ENCODE data around the gene FAM240B.

Gene FAM240B

DNA sequence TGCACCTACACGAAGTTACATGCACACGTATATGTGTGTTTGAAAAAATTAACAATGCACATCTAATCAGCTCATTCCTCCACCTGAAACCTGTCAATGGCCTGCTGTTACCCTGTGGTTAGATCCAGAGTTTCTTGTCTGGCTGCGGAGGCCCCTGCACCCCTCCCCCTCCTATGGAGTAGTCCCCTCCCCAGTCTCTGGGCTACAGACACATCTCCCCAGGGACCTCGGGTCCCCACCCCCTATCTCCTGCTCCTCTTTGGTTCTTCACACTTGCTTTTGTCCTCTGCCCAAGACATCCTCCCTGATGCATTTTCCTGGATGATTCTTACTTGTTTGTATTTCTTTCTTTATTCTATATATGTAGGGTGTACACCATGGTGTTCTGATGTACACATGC lies 27.2 kb downstream of the FAM240B start:
- DNase-seq (ENCODE audit: insufficient read length, low spot score) (no peak), FAIRE-seq (no peak)
- TF ChIP-seq, protein P1, sequence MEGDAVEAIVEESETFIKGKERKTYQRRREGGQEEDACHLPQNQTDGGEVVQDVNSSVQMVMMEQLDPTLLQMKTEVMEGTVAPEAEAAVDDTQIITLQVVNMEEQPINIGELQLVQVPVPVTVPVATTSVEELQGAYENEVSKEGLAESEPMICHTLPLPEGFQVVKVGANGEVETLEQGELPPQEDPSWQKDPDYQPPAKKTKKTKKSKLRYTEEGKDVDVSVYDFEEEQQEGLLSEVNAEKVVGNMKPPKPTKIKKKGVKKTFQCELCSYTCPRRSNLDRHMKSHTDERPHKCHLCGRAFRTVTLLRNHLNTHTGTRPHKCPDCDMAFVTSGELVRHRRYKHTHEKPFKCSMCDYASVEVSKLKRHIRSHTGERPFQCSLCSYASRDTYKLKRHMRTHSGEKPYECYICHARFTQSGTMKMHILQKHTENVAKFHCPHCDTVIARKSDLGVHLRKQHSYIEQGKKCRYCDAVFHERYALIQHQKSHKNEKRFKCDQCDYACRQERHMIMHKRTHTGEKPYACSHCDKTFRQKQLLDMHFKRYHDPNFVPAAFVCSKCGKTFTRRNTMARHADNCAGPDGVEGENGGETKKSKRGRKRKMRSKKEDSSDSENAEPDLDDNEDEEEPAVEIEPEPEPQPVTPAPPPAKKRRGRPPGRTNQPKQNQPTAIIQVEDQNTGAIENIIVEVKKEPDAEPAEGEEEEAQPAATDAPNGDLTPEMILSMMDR (IDR thresholded peaks at IDR 0.05; ENCODE audit: insufficient read depth, missing control alignments): no peak

DNA sequence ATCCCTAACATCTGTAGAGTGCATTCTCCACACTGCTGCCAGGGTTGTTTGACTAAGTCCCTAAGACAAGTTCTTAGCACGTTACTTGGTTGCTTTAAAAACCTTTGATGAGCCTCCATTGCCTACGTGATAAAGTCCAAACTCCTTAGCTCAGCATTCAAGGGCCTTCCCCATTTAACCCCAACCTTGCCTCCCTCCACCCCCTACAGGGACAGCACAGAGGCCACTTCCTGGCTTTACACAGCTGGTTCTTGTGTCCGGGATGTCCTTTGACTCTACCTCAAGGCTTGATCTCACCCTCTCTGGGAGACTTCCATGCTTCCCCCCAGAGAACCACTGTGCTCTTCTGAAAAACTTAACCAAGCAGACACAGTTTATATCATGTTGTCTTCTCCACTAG lies 29.4 kb downstream of the FAM240B start:
- no peak for DNase-seq (ENCODE audit: insufficient read length, low spot score)
- no peak for FAIRE-seq
- TF ChIP-seq, protein P1 (IDR thresholded peaks at IDR 0.05; ENCODE audit: insufficient read depth, missing control alignments): no peak

DNA sequence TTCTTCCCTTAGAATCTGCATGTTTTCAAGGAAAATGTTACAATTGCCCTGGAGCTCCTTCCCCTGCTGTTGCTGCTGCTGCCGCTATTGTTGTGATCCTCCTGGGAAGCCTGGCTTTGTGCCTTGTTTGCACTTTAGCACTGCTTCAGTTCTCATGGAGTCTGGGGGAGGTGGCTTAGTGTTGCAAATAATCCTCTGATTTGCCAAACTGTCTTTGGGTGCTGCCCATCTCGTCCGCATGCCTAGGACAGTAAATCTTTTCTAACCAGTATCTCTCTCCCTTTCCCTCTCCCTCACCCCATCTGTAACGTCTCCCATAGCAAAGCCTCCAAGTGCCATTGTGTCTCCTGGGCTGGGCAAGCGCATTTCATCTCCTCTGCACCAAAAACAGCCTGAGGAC lies 30.3 kb downstream of the FAM240B start:
- FAIRE-seq (no peak), DNase-seq (ENCODE audit: insufficient read length, low spot score) (no peak)
- TF ChIP-seq, protein P1 (IDR thresholded peaks at IDR 0.05; ENCODE audit: insufficient read depth, missing control alignments): no peak

DNA sequence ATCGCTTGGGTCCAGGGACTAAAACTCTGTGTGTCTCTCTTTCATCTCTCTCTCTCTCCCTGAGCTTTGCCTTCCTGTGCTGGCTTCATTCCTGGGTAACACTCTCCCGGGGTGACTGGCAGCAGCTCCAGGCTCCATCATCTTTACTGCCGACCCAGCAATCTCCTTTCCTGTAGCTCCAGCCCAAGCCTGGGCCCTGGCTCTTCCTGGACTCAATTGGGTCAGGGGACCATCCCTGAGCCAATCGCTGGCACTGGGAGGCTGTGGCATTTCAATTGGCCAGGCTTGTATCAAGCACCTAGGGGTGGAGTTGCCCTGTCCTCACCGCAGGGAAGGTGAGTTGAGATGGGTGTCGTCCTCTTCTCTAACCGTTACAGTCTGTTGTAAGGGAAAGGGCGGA lies 31.9 kb downstream of the FAM240B start:
- no peak for FAIRE-seq
- TF ChIP-seq, protein P1 (IDR thresholded peaks at IDR 0.05; ENCODE audit: insufficient read depth, missing control alignments): no peak
- no peak for DNase-seq (ENCODE audit: insufficient read length, low spot score)

DNA sequence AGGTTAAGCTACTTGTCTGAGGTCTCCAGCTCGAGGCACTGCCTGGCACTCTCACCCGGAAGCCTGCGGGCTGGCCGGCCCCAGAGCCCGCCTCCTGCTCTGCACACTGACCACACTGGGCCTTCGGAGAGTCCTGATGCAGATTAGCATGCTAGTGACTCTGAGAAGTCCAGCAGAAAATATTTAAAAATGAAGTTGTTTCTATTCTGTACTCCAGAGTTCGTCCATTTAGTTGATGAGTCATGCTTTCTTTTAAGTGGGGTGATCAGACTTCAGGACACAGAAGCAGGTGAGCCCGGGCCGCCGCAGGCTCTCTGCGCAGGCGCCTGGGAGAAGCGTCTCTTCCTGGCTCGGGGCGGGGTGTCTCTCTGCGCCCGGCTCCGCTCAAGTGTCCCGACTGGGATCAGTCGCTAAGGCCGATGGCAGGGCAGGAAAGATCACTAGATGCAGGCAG lies 32.5 kb downstream of the FAM240B start:
- DNase-seq (ENCODE audit: insufficient read length, low spot score): no peak
- no peak for FAIRE-seq
- TF ChIP-seq, protein P1 (IDR thresholded peaks at IDR 0.05; ENCODE audit: insufficient read depth, missing control alignments): no peak

DNA sequence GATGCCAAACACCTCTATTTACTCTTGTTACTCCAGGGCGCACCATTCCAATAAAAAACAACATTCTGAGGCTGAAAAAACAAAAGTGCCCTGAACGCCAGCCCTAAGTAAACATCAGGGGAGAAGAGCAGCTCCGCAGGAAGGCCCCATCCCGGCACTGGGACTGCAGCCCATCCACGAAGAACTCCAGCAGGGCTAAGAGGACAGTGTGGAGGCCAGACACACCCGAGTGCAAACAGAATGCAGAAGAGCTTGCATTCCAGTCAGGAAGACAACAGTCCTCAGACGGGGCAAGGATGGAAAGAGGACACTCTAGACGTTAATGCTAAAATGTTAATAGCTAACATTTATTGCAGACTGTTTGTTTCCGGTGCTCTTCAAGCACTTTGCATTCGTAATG lies 33.0 kb downstream of the FAM240B start:
- TF ChIP-seq, protein P1 (IDR thresholded peaks at IDR 0.05; ENCODE audit: insufficient read depth, missing control alignments): no peak
- no peak for FAIRE-seq
- DNase-seq (ENCODE audit: insufficient read length, low spot score): no peak

DNA sequence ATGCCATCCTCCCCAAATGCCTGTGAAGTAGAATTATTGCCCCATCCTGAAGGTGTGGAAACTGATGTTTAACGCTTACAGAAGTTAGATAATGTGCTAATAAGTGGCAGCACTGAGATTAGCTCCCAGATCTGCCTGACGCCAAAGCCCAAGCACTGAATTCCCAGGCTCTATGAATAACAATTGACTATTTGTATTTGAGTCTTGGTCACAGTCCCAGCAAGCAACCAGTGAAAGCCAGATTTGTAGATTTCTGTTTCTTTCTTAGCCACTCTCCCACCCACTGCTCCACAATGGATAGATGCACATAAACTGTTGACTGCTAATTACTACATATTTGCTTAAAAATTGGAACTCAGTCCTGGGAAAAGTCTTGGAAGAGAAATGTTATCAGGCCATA lies 34.4 kb downstream of the FAM240B start:
- no peak for FAIRE-seq
- no peak for DNase-seq (ENCODE audit: insufficient read length, low spot score)
- TF ChIP-seq, protein P1 (IDR thresholded peaks at IDR 0.05; ENCODE audit: insufficient read depth, missing control alignments): no peak

Data from D721Med (cell line).